ENCODE measurements around the gene RABEP1.
"Not testable (repeated sequence)": the region's sequence is repeated elsewhere in the genome, so short reads cannot be mapped to it uniquely, and the experiment has no call there.

The RABEP1 gene

GRCh38 chr17:5429191-5429887, 147.3 kb downstream of the RABEP1 start:
- no peak for TF ChIP-seq CTCF (IDR thresholded peaks at IDR 0.05; ENCODE audit: extremely low read depth, missing control alignments)
- DNase-seq (ENCODE audit: low spot score): no peak

- no peak for TF ChIP-seq CTCF (IDR thresholded peaks at IDR 0.05; ENCODE audit: extremely low read depth, missing control alignments)
- no peak for DNase-seq (ENCODE audit: low spot score)
These were observed 148.4 kb downstream of the RABEP1 start for GRCh38 chr17:5430413-5430999.

- DNase-seq (ENCODE audit: low spot score): not testable (repeated sequence)
These were observed 149.2 kb downstream of the RABEP1 start for GRCh38 chr17:5431234-5431633.

- TF ChIP-seq CTCF (IDR thresholded peaks at IDR 0.05; ENCODE audit: extremely low read depth, missing control alignments): no peak
- no peak for DNase-seq (ENCODE audit: low spot score)
These were observed 150.0 kb downstream of the RABEP1 start for GRCh38 chr17:5431949-5432556.

GRCh38 chr17:5434984-5435383, 152.9 kb downstream of the RABEP1 start:
- no peak for DNase-seq (ENCODE audit: low spot score)
- TF ChIP-seq CTCF (IDR thresholded peaks at IDR 0.05; ENCODE audit: extremely low read depth, missing control alignments): no peak
